Activated naive CD4-positive, alpha-beta T cell treated with anti-CD3 and anti-CD28 coated beads, Interleukin-2, amount 50 U/mL, for 16 hours (primary cell): Measurements from ENCODE around the gene STRA6.
"Not testable (repeated sequence)": the region's sequence is repeated elsewhere in the genome, so short reads cannot be mapped to it uniquely, and the experiment has no call there.

Source experiments
- DNase-seq: peaks from one replicate; pipeline ENCODE4 v3.0.0-alpha.2; 2020

Gene STRA6

GRCh38 chr15:74179101-74179841 is 23.3 kb downstream of the STRA6 start:
- DNase-seq: no peak

- DNase-seq: no peak
Observed at GRCh38 chr15:74178326-74179100, 24.1 kb downstream of the STRA6 start.

- no peak for DNase-seq
Observed at GRCh38 chr15:74176262-74177214, 26.0 kb downstream of the STRA6 start.

- DNase-seq: no peak
Observed at GRCh38 chr15:74175271-74176191, 27.1 kb downstream of the STRA6 start.

GRCh38 chr15:74174958-74175253 is 27.7 kb downstream of the STRA6 start:
- DNase-seq: no peak

- DNase-seq: no peak
Observed at GRCh38 chr15:74174219-74174957, 28.2 kb downstream of the STRA6 start.

GRCh38 chr15:74173380-74174218 is 29.0 kb downstream of the STRA6 start, which contains the start of gene ISLR:
Gene ISLR (plus strand): TSS chr15:74173710. CDS start chr15:74174859, 1,149 bp downstream.
- DNase-seq: no peak

GRCh38 chr15:74172701-74173379 is 29.7 kb downstream of the STRA6 start:
- DNase-seq: no peak

- no peak for DNase-seq
Observed at GRCh38 chr15:74171965-74172541, 30.5 kb downstream of the STRA6 start.

GRCh38 chr15:74170875-74171578 is 31.6 kb downstream of the STRA6 start:
- no peak for DNase-seq

- DNase-seq: no peak
Observed at GRCh38 chr15:74170071-74170844, 32.3 kb downstream of the STRA6 start.

GRCh38 chr15:74168711-74169126 is 33.9 kb downstream of the STRA6 start:
- DNase-seq: no peak

- no peak for DNase-seq
Observed at GRCh38 chr15:74167891-74168331, 34.7 kb downstream of the STRA6 start.

- no peak for DNase-seq
Observed at GRCh38 chr15:74165461-74165860, 37.1 kb downstream of the STRA6 start.

GRCh38 chr15:74162195-74162536 is 40.4 kb downstream of the STRA6 start:
- DNase-seq: not testable (repeated sequence)

- DNase-seq: not testable (repeated sequence)
Observed at GRCh38 chr15:74160390-74160789, 42.2 kb downstream of the STRA6 start.

- no peak for DNase-seq
Observed at GRCh38 chr15:74159773-74160172, 42.8 kb downstream of the STRA6 start.
